GM20431 (cell line): ENCODE results near the gene DDN.

Source experiments
- in situ Hi-C: fragments of 300-500 bp; cut with MseI, MboI; formaldehyde crosslinking; loops from one replicate; pipeline ENCODE4 v1.15.0; 2020; ENCODE audit warnings: low sequenced_read_pairs; ENCODE audit not compliant: unreplicated experiment

Gene DDN

GRCh38 chr12:49017891-49018260 lies 18.7 kb upstream of the DDN start:
- in situ Hi-C loops = no loop called here

DNA sequence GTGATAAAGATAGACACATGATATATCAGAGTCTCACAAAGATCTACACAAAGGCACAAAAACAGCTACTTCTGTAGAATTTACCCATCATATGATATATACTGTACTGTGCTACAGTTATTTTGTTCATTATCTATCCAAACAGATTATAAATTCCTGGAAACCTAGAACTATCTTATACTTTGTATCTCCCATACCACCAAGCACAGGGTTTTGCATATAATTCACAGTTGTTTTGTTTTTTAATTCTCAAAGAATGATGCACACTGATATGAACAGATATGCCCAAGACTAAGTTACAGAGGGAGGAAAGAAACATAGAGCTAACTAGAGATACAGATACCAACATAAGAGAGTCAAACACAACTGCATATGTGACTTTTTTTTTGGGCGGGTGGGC lies 16.0 kb upstream of the DDN start:
- in situ Hi-C loops = no loop called here

DNA sequence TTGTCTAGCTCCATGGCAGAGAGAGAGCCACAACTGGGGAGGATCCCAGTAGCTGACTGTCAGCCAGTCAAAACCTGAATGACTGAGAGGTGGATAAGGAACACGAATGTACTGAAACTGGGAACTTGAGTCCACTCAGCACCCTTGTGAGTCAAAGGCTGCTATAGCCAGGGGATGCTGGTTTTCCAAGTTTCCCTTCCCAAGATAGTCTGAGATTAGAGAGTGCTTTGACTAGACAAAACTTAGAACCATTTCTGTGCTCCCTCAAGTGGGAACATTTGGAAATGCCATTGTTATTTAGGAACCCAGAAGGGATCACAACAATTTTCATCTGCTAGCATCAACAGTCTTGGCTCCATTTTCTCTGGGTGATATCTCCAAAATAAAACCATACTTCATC lies 15.4 kb upstream of the DDN start:
- in situ Hi-C loops = no loop called here

DNA sequence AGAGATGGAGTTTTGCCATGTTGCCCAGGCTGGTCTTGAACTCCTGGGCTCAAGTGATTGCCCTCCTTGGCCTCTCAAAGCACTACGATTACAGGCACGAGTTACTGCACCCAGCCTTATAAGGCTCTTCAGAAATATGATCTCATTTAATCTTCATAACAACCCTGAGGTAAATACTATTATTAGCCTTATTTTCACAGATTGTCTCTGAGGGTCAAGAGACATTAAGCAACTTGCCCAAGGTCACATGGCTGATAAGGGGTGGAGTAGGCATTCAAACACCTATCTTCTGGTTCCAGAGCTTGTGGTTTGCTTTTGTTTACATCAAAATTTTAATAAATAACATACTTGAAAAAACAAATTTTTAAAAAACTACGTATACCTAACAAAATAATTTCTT lies 14.3 kb upstream of the DDN start:
- in situ Hi-C loops = no loop called here

DNA sequence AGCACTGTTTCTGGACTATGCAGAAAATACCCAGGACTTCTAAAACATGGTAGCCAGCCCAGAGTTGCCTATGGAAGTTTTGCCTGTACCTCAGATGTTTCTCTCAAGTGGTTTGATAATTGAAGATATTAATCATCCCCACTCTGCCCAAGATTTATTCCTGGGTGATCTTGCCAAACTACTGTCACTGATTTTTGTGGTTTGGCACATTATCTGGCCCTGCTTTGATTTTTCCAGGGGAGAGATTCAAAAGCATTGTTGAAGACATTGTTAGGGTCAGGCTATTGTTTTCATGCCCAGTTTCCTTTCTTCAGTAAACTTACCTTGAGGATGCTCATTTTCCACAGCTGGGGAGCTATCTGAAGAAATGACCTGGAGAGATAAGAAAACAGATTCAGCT lies 13.6 kb upstream of the DDN start:
- in situ Hi-C loops = no loop called here

DNA sequence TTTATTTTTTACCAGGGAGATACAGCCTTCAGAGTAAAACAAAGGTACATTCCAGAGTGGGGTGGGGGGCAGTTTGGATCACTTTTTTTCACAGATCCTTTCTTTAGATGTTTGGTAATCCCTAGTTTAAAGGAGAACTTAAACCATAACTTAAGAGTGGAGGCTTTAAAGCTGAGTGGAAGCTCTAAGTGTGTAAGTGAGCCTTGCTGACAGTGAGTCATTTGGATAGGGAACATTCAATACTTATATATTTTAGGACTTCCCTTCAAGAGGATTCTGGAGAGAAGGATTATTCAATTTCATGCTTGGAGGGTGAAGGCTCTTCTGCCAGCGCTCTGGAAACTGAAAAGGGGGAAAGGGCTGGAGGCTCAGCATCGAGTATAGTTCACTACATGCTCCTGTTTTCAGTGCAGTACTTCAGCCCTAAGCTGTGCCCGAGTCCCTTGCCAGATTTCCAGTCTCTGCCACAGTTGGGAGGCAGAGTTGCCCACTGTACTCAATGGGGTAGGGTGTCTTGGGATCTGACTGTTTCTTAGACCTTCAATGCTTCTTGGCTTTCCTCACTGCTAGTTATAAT lies 11.0 kb upstream of the DDN start:
- in situ Hi-C loops = no loop called here

DNA sequence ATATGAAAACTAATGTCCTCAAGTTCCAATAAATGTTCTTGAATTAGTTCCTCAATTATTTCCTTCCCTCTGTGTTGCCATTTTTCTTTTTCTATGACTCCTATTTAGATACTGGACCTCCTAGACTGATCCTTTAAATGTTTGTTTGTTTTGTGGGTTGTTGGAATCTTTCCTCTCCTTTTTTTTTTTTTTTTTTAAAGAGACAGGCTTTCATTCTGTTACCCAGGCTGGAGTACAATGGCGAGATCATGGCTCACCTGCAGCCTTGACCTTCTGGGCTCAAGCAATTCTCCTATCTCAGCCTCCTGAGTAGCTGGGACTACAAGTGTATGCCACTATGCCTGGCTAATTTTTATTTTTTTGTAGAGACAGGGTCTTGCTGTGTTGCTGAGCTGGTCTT lies 9.8 kb upstream of the DDN start:
- in situ Hi-C loops = no loop called here

- in situ Hi-C loops = no loop called here
Measured at GRCh38 chr12:49000346-49000745, 1.2 kb upstream of the DDN start.

GRCh38 chr12:48998497-48999353 lies 450 bp downstream of the DDN start:
- in situ Hi-C loops = no loop called here

DNA sequence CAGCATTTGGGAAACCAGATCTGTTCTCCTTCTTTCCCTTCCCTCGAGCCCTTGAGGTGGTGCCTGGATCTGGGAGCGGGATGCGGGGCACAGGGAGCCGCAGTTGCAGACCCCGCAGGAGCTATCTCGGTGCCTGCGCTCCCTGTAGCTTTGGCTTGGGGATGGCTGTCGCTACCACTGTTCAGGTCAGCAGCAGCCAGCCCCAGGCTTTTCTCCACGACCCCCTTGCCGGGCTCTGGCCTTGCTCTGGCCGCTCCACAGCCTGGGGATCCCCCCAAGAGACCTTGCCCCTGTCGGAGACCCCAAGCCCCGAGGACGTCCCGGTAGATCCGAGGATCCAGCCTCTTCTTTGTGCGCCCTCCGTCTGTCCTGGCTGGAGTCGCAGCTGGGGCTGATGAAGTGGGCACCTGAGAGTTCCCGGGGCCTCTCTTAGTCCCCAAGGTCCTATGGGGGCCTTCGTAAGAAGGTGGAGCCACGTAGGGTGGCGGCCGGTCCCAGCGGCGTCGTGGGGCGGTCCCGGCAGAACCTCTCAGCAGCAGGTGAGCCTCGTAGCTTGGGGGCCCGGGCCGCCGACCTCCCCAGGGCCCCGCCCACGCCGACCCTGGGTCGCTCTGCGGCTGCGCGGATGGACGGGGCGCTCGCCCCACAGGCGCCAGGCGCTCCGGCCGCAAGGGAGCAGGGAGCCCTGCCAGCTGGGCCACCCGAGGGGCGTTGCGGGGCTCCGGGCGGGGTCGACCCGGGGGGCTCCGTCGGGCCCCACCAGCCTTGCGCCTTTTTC lies 1.3 kb downstream of the DDN start:
- in situ Hi-C loops = no loop called here

GRCh38 chr12:48996794-48997718 lies 2.1 kb downstream of the DDN start:
- in situ Hi-C loops = no loop called here

DNA sequence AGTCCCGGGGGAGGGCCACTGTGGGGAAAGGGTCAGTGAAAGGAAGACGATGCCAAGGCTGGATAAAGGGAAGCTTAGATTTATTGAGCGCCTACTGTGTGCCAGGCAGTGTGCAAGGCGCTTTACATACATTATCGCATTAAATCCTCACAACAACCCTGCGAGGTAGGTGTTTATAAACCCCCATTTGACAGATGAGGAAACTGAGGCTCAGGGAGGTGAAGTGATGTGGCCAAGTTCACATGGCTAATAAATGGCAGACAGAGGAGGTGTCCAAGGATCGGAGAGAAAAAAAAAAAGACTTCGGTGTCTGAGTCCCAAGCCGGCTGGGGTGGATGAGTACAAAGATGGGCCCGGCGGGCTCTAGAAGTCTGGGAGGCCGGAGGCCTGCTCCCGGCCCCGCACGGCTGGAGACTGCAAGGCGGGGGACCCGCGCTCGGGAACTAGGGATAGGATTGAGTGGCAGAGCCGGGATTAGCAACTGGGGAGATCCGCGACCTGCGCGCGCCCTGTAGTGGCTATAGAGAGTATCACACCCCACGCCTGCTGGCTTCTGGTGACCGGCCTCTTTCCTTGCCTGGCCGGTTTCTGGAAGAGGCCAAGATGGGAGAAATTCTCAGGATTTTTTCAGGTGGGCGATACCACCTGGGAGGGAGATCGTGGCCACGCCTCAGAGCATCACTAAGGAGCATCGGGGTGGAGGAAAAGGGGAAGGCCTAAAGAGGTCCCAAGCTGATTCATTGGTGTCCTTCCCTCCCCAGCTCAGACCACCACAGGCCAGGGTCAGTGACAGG lies 3.9 kb downstream of the DDN start:
- in situ Hi-C loops = no loop called here

GRCh38 chr12:48994224-48995085 lies 4.7 kb downstream of the DDN start:
- in situ Hi-C loops = no loop called here

DNA sequence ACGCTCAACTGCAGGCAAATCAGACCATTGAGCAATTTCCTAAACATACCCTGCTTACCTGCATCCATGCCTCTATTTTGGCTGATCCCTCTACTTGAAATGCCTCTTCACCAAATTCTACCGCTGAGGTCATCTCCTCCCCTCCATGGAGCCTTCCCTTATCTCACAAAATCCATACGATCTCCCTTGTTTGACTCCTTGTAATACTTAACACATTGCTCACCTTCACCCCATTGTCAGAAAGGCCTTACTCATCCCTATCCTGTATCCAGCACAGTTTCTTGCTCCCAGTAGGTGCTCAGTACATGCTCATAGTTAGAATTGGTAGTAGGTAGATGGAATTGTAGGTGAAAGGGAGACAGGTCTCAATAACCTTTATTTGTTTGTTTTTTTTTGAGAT lies 5.4 kb downstream of the DDN start:
- in situ Hi-C loops = no loop called here

DNA sequence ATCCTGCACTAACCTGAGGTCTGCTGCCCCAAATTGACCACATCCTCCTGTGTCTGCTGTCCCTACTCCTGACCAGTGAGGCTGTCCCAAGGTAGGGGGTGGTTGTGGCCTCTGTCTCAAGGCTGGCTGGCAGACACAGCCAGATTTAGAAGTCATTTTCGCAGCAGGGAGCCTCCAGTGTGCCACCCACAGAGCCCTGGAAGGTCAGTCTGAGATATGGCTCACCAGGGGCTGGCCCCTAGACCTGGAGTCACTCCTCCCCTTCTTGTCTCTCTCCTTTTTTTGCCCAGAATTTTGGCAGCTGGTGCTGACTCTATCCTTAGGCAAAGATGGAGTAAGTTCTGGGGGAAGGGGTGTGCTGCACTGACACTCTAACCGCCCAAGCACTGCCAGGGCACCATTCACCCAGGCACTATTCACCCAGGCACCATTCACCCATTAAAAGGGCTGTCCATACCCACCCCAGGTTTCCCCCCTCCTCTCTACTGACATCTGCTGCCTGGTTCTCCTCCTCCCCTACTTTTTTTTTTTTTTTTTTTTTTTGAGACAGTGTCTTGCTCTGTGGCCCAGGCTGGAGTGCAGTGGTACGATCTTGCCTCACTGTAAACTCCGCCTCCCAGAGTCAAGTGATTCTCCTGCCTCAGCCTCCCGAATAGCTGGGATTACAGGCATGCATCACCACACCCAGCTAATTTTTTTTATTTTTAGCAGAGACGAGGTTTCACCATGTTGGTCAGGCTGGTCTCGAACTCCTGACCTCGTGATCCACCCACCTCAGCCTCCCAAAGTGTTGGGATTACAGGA lies 7.7 kb downstream of the DDN start:
- in situ Hi-C loops = no loop called here

DNA sequence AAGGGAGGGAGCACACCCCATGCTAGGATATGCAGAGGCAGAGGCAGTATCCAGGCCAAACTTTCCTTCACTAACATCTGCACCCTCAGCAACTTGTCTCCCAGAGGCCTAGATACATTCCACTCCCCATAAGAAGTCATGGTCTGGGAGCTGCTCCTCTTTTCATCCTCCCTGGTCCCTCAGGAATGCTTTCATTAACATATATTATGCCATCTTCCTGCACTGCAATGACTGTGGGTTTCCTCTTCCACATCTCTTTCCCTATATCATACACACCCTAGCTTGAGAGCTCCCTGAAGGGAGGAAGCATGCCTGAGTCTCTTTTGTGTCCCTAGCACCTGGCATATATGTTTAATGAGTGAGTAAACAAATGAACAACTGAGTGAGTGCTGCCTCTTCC lies 8.6 kb downstream of the DDN start:
- in situ Hi-C loops = no loop called here

GRCh38 chr12:48988030-48988649 lies 11.0 kb downstream of the DDN start:
- in situ Hi-C loops = no loop called here
